HEK293 (cell line): ENCODE measurements around the gene PDXK.
A peak's percentile ranks its signal among the peaks of the same experiment; 100 is the strongest.

Experiments used
- GLI2 ChIP-seq: fragments of 450-650 bp; formaldehyde crosslinking; IDR thresholded peaks from 2 replicates; pipeline ENCODE4; 2017; ENCODE audit warnings: missing biosample characterization, missing genetic modification characterization, low read depth, borderline replicate concordance
- HOXA7 ChIP-seq: sonication (generic); formaldehyde crosslinking; IDR thresholded peaks from 2 replicates; pipeline ENCODE4 v1.8.1; 2022; ENCODE audit warnings: missing genetic modification reagents, borderline replicate concordance
- KLF1 ChIP-seq: fragments of 450-650 bp; formaldehyde crosslinking; IDR thresholded peaks from 2 replicates; pipeline ENCODE4 v1.5.1; 2016; ENCODE audit warnings: missing biosample characterization, missing genetic modification characterization
- KLF8 ChIP-seq: fragments of 450-650 bp; formaldehyde crosslinking; IDR thresholded peaks from 2 replicates; pipeline ENCODE4 v1.5.1; 2016; ENCODE audit warnings: missing biosample characterization, missing genetic modification characterization
- MYNN ChIP-seq: fragments of 450-650 bp; formaldehyde crosslinking; IDR thresholded peaks from 2 replicates; pipeline ENCODE4 v1.5.1; 2016; ENCODE audit warnings: missing biosample characterization, missing genetic modification characterization, borderline replicate concordance
- SCRT2 ChIP-seq: fragments of 450-650 bp; formaldehyde crosslinking; IDR thresholded peaks from 2 replicates; pipeline ENCODE4 v1.5.1; 2016; ENCODE audit warnings: missing biosample characterization, missing genetic modification characterization
- SP2 ChIP-seq: fragments of 450-650 bp; formaldehyde crosslinking; IDR thresholded peaks from 2 replicates; pipeline ENCODE4 v1.5.1; 2016; ENCODE audit warnings: missing biosample characterization, missing genetic modification characterization
- ZBTB21 ChIP-seq: fragments of 450-650 bp; formaldehyde crosslinking; IDR thresholded peaks from 2 replicates; pipeline ENCODE4 v1.5.1; 2017; ENCODE audit warnings: missing biosample characterization, missing genetic modification characterization
- ZFP3 ChIP-seq: fragments of 450-650 bp; formaldehyde crosslinking; IDR thresholded peaks from 2 replicates; pipeline ENCODE4 v1.5.1; 2016; ENCODE audit warnings: low read depth, missing biosample characterization, missing genetic modification characterization
- ZNF148 ChIP-seq: fragments of 450-650 bp; formaldehyde crosslinking; IDR thresholded peaks from 2 replicates; pipeline ENCODE4 v1.5.0; 2017; ENCODE audit warnings: missing biosample characterization, missing genetic modification characterization, borderline replicate concordance
- ZNF2 ChIP-seq: fragments of 450-650 bp; formaldehyde crosslinking; IDR thresholded peaks from 2 replicates; pipeline ENCODE4 v1.5.1; 2016; ENCODE audit warnings: missing biosample characterization, missing genetic modification characterization
- ZNF221 ChIP-seq: fragments of 450-650 bp; formaldehyde crosslinking; IDR thresholded peaks from 2 replicates; pipeline ENCODE4 v1.5.1; 2017; ENCODE audit warnings: missing biosample characterization, missing genetic modification characterization, borderline replicate concordance
- ZNF223 ChIP-seq: fragments of 450-650 bp; formaldehyde crosslinking; IDR thresholded peaks from 2 replicates; pipeline ENCODE4 v1.5.1; 2016; ENCODE audit warnings: missing biosample characterization, missing genetic modification characterization
- ZNF280C ChIP-seq: fragments of 450-650 bp; formaldehyde crosslinking; IDR thresholded peaks from 2 replicates; pipeline ENCODE4 v1.5.1; 2016; ENCODE audit warnings: missing biosample characterization, missing genetic modification characterization
- ZNF335 ChIP-seq: fragments of 450-650 bp; formaldehyde crosslinking; conservative IDR thresholded peaks from 2 replicates; pipeline ENCODE4 v1.5.1; 2016; ENCODE audit warnings: missing biosample characterization, missing genetic modification characterization
- ZNF362 ChIP-seq: fragments of 450-650 bp; formaldehyde crosslinking; IDR thresholded peaks from 2 replicates; pipeline ENCODE4 v1.5.1; 2016; ENCODE audit warnings: missing biosample characterization, missing genetic modification characterization
- ZNF416 ChIP-seq: fragments of 450-650 bp; formaldehyde crosslinking; IDR thresholded peaks from 2 replicates; pipeline ENCODE4 v1.5.1; 2016; ENCODE audit warnings: missing biosample characterization, missing genetic modification characterization
- ZNF423 ChIP-seq: fragments of 450-650 bp; formaldehyde crosslinking; IDR thresholded peaks from 2 replicates; pipeline ENCODE4 v1.5.1; 2016; ENCODE audit warnings: missing biosample characterization, missing genetic modification characterization
- ZNF426 ChIP-seq: fragments of 450-650 bp; formaldehyde crosslinking; IDR thresholded peaks from 2 replicates; pipeline ENCODE4 v1.5.1; 2017; ENCODE audit warnings: missing biosample characterization, missing genetic modification characterization, mild to moderate bottlenecking, inconsistent platforms, moderate library complexity
- ZNF514 ChIP-seq: fragments of 450-650 bp; formaldehyde crosslinking; IDR thresholded peaks from 2 replicates; pipeline ENCODE4 v1.5.1; 2016; ENCODE audit warnings: missing biosample characterization, missing genetic modification characterization
- ZNF529 ChIP-seq: fragments of 450-650 bp; formaldehyde crosslinking; IDR thresholded peaks from 2 replicates; pipeline ENCODE4 v1.5.1; 2017; ENCODE audit warnings: missing genetic modification characterization, missing biosample characterization; ENCODE audit not compliant: insufficient replicate concordance
- ZNF558 ChIP-seq: fragments of 450-650 bp; formaldehyde crosslinking; IDR thresholded peaks from 2 replicates; pipeline ENCODE4 v1.5.1; 2016; ENCODE audit warnings: missing biosample characterization, missing genetic modification characterization
- ZNF692 ChIP-seq: fragments of 450-650 bp; formaldehyde crosslinking; IDR thresholded peaks from 2 replicates; pipeline ENCODE4 v1.5.1; 2016; ENCODE audit warnings: missing biosample characterization, missing genetic modification characterization
- ZNF747 ChIP-seq: fragments of 450-650 bp; formaldehyde crosslinking; IDR thresholded peaks from 2 replicates; pipeline ENCODE4 v1.5.1; 2016; ENCODE audit warnings: missing biosample characterization, missing genetic modification characterization
- ZSCAN23 ChIP-seq: fragments of 450-650 bp; formaldehyde crosslinking; IDR thresholded peaks from 2 replicates; pipeline ENCODE4 v1.5.1; 2016; ENCODE audit warnings: missing biosample characterization, missing genetic modification characterization
- TF ChIP-seq, protein P1 (sequence below): fragments of 450-650 bp; formaldehyde crosslinking; IDR thresholded peaks from 2 replicates; pipeline ENCODE4 v1.5.1; 2016; ENCODE audit warnings: missing biosample characterization, missing genetic modification characterization
- TF ChIP-seq, protein P2 (sequence below): fragments of 450-650 bp; formaldehyde crosslinking; optimal IDR thresholded peaks from 2 replicates; pipeline ENCODE3; 2016; ENCODE audit warnings: missing biosample characterization, mild to moderate bottlenecking, missing genetic modification characterization

PDXK gene

DNA sequence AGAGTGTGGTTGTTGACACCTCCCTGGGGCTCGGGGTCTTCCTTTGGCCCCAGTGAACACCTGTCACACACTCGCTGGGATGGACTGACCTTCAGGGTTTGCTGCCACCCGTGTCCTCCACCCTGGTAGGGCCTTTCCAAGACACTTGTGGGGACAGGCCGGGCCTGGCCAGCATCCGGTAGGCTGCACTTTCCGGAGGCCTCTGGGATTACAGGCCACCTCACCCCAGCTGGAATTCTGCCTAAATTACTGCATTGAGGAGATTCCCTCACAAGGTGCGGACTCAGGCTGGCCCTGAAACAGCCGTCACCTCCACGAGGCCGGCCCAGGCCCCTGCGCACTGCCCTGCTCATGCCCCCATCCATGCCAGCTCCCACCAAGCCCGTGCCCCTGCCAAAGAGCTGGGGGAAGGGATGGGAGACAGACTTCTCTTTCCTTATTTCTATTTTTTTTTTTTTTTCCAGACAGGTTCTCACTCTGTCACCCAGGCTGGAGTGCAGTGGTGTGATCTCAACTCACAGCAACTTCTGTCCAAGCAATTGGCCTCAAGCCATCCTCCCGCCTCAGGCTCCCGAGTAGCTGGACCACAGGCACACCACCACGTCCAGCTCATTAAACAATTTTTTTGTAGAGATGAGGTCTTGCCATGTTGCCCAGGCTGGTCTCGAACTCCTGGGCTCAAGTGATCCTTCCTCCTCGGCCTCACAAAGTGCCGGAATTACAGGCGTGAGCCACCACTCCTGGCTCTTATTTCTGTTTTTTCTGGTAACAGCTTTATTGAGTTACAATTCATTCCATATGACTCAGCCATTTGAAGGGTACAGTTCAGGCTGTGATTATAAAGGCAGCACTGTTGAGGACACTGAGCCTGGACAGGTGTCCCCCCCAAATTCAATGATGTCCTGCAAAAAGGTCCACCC lies 45.9 kb downstream of the PDXK start (continued):
- TF ChIP-seq ZNF558 (tag by site-specific recombination) (no peak), SP2 (no peak), ZNF423 (tag by site-specific recombination) (no peak), KLF8 (tag by site-specific recombination) (no peak), ZNF416 (tag by site-specific recombination) (no peak), KLF1 (tag by site-specific recombination) (no peak), ZNF2 (tag by site-specific recombination) (no peak), MYNN (tag by site-specific recombination) (peak; percentile 60; the same call in 1 of the 2 replicates), SCRT2 (tag by site-specific recombination) (no peak), ZSCAN23 (tag by site-specific recombination) (0 out of 2 replicates have a peak, but pooled peaks have one; percentile 19), ZNF223 (tag by site-specific recombination) (no peak), ZBTB21 (no peak), ZNF280C (tag by site-specific recombination) (no peak), ZNF221 (tag by site-specific recombination) (no peak), ZNF148 (no peak), ZNF529 (tag by site-specific recombination) (no peak), ZFP3 (no peak), ZNF362 (tag by site-specific recombination) (no peak), ZNF747 (tag by site-specific recombination) (no peak), HOXA7 (CRISPR knock-in tag) (no peak), ZNF514 (tag by site-specific recombination) (no peak), ZNF335 (tag by site-specific recombination) (no peak), ZNF692 (tag by site-specific recombination) (no peak), ZNF426 (no peak), GLI2 (tag by site-specific recombination) (no peak)
- TF ChIP-seq, protein P1, sequence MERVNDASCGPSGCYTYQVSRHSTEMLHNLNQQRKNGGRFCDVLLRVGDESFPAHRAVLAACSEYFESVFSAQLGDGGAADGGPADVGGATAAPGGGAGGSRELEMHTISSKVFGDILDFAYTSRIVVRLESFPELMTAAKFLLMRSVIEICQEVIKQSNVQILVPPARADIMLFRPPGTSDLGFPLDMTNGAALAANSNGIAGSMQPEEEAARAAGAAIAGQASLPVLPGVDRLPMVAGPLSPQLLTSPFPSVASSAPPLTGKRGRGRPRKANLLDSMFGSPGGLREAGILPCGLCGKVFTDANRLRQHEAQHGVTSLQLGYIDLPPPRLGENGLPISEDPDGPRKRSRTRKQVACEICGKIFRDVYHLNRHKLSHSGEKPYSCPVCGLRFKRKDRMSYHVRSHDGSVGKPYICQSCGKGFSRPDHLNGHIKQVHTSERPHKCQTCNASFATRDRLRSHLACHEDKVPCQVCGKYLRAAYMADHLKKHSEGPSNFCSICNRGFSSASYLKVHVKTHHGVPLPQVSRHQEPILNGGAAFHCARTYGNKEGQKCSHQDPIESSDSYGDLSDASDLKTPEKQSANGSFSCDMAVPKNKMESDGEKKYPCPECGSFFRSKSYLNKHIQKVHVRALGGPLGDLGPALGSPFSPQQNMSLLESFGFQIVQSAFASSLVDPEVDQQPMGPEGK (tag by site-specific recombination): no peak
- TF ChIP-seq, protein P2, sequence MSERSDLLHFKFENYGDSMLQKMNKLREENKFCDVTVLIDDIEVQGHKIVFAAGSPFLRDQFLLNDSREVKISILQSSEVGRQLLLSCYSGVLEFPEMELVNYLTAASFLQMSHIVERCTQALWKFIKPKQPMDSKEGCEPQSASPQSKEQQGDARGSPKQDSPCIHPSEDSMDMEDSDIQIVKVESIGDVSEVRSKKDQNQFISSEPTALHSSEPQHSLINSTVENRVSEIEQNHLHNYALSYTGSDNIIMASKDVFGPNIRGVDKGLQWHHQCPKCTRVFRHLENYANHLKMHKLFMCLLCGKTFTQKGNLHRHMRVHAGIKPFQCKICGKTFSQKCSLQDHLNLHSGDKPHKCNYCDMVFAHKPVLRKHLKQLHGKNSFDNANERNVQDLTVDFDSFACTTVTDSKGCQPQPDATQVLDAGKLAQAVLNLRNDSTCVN: no peak
